ENCODE measurements around the gene CTDP1. TPM values are rescaled to one million over a fixed set of nuclear protein-coding genes. Genes with fewer than 3 reads are reported as not detected.

Gene CTDP1
- total RNA-seq, 1 experiment from 2014 or later, result 16.1 TPM

DNA sequence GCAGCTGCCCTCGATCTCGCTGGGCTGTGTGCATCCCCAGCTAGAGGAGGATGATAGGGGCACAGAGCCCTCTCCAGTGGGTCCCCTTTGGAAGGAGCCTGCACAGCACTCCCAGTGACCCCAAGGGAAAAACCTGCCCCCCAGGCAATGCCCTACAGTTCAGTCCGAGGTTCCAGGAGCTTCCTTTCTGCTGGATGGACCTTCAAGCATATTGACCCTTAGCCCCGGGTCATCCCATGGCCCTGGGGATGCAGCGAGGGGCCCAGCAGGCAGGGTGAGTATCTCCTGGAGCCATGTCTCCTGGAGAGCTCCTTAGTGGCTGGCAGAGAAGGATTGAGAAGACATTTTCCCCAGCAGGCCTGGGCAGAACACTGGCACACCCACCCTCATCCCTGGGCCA, 45.4 kb upstream of the CTDP1 start:
- Mint-ChIP-seq H3K36me3 (ENCODE audit: insufficient read depth, unreplicated experiment) (peaks cover 9% of the 10 kb centered on the region), H3K4me1 (ENCODE audit: low read depth, unreplicated experiment) (no peaks in the 10 kb centered on the region), H3K4me3 (ENCODE audit: unreplicated experiment) (no peak overlapping the region), H3K27me3 (ENCODE audit: insufficient read depth, unreplicated experiment) (no peaks in the 10 kb centered on the region), H3K9me3 (ENCODE audit: unreplicated experiment) (peaks cover 8% of the 10 kb centered on the region), H3K27ac (ENCODE audit: unreplicated experiment) (no peak overlapping the region)
- Histone ChIP-seq H3K9me3 (no peaks in the 10 kb centered on the region), H3K36me3 (ENCODE audit: control insufficient read depth, insufficient read depth, low read length) (no peaks in the 10 kb centered on the region), H3K27me3 (replicated peaks; ENCODE audit: control insufficient read depth, insufficient read depth, low read length) (no peaks in the 10 kb centered on the region), H3K4me3 (ENCODE audit: low read depth, low read length) (no peak overlapping the region), H3K4me1 (no peaks in the 10 kb centered on the region)
- ChIA-PET POLR2A (no interaction called here), CTCF (no interaction called here)
- BruUV-seq (replicated peaks), result no TSS peak
- intact Hi-C loops (cut with micrococcal nuclease; ENCODE audit: unreplicated experiment), result no loop called here
- TF ChIP-seq, protein P1, sequence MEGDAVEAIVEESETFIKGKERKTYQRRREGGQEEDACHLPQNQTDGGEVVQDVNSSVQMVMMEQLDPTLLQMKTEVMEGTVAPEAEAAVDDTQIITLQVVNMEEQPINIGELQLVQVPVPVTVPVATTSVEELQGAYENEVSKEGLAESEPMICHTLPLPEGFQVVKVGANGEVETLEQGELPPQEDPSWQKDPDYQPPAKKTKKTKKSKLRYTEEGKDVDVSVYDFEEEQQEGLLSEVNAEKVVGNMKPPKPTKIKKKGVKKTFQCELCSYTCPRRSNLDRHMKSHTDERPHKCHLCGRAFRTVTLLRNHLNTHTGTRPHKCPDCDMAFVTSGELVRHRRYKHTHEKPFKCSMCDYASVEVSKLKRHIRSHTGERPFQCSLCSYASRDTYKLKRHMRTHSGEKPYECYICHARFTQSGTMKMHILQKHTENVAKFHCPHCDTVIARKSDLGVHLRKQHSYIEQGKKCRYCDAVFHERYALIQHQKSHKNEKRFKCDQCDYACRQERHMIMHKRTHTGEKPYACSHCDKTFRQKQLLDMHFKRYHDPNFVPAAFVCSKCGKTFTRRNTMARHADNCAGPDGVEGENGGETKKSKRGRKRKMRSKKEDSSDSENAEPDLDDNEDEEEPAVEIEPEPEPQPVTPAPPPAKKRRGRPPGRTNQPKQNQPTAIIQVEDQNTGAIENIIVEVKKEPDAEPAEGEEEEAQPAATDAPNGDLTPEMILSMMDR (IDR thresholded peaks at IDR 0.05; ENCODE audit: insufficient read depth in 1 of 2, low read depth in 1 of 2, low read length in 1 of 2, severe bottlenecking in 1 of 2, unreplicated experiment in 1 of 2), result no peak
- DNase-seq, result no peak

DNA sequence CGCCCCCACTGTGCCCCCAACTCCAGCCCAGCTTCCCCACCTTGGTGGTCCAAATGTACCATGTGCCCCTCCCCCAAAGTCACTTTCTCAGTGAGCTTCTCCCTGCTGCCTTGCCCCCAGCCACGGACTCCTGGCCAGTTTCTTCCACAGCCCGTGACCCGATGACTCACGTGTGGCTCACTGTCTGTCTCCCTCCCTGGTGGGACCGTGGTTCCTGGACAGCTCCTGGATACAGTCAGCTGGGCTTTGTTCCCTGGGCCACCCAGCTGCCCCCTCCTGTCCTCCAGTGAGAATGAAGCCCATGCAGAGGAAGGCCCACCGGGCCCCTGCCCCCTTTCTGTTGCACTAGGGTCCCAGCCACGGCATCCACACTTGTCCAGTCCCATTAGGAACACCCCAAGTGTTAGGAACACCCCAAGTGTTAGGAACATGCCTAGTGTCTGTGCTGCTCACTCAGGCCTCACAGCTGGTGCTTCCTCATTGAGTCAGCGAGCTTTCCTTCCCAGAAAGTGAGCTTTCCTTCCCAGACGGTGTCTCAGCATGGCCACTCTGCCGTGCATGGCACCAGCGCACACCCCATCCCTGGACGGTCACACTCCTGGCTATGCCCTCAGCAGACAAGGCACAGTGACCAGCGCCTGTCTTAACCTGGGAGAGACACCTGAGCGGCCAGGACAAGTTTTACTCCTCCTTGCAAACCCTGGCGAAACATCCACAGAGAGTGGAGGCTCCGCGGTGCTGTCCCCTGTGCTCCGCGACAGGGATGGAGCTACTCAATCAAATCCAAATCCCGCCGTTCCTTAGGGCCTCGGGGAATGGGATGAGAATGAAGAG, 44.8 kb upstream of the CTDP1 start:
- Mint-ChIP-seq H3K9me3 (ENCODE audit: unreplicated experiment) (peaks cover 8% of the 10 kb centered on the region), H3K4me1 (ENCODE audit: low read depth, unreplicated experiment) (no peaks in the 10 kb centered on the region), H3K4me3 (ENCODE audit: unreplicated experiment) (no peak overlapping the region), H3K36me3 (ENCODE audit: insufficient read depth, unreplicated experiment) (peaks cover 9% of the 10 kb centered on the region), H3K27ac (ENCODE audit: unreplicated experiment) (no peak overlapping the region), H3K27me3 (ENCODE audit: insufficient read depth, unreplicated experiment) (no peaks in the 10 kb centered on the region)
- ChIA-PET POLR2A (no interaction called here), CTCF (no interaction called here)
- H3K36me3 ChIP-seq (ENCODE audit: control insufficient read depth, insufficient read depth, low read length), result no peaks in the 10 kb centered on the region
- H3K4me3 ChIP-seq (ENCODE audit: low read depth, low read length), result no peak overlapping the region
- intact Hi-C loops (cut with micrococcal nuclease; ENCODE audit: unreplicated experiment), result no loop called here
- H3K9me3 ChIP-seq, result no peaks in the 10 kb centered on the region
- no peaks in the 10 kb centered on the region for H3K27me3 ChIP-seq (replicated peaks; ENCODE audit: control insufficient read depth, insufficient read depth, low read length)
- TF ChIP-seq, protein P1 (IDR thresholded peaks at IDR 0.05; ENCODE audit: insufficient read depth in 1 of 2, low read depth in 1 of 2, low read length in 1 of 2, severe bottlenecking in 1 of 2, unreplicated experiment in 1 of 2), result no peak
- DNase-seq, result no peak
- H3K4me1 ChIP-seq, result no peaks in the 10 kb centered on the region
- no TSS peak for BruUV-seq (replicated peaks)

DNA sequence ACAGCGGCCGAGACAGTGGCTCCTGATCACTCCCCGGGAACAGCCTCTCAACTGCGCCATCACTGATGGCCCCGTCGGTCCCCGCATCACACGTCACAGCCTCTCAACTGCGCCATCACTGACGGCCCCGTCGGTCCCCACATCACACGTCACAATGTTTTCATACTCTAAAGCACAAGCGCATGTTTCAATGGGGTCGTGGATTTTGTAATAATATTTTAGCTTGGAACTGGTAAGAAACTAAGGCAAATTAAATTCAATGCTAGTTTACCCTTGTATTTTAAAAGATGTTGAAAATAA, 44.2 kb upstream of the CTDP1 start:
- DNase-seq, result no peak
- Histone ChIP-seq H3K9me3 (no peaks in the 10 kb centered on the region), H3K4me1 (no peaks in the 10 kb centered on the region), H3K27me3 (replicated peaks; ENCODE audit: control insufficient read depth, insufficient read depth, low read length) (no peaks in the 10 kb centered on the region), H3K36me3 (ENCODE audit: control insufficient read depth, insufficient read depth, low read length) (no peaks in the 10 kb centered on the region), H3K4me3 (ENCODE audit: low read depth, low read length) (no peak overlapping the region)
- Mint-ChIP-seq H3K4me3 (ENCODE audit: unreplicated experiment) (no peak overlapping the region), H3K9me3 (ENCODE audit: unreplicated experiment) (peaks cover 8% of the 10 kb centered on the region), H3K4me1 (ENCODE audit: low read depth, unreplicated experiment) (no peaks in the 10 kb centered on the region), H3K27ac (ENCODE audit: unreplicated experiment) (no peak overlapping the region), H3K27me3 (ENCODE audit: insufficient read depth, unreplicated experiment) (no peaks in the 10 kb centered on the region), H3K36me3 (ENCODE audit: insufficient read depth, unreplicated experiment) (peaks cover 9% of the 10 kb centered on the region)
- ChIA-PET POLR2A (no interaction called here), CTCF (no interaction called here)
- TF ChIP-seq, protein P1 (IDR thresholded peaks at IDR 0.05; ENCODE audit: insufficient read depth in 1 of 2, low read depth in 1 of 2, low read length in 1 of 2, severe bottlenecking in 1 of 2, unreplicated experiment in 1 of 2), result no peak
- BruUV-seq (replicated peaks), result no TSS peak
- intact Hi-C loops (cut with micrococcal nuclease; ENCODE audit: unreplicated experiment), result no loop called here
